H7 (cell line): ENCODE measurements around the gene OR10G3. TPM values are rescaled to one million over a fixed set of nuclear protein-coding genes. Genes with fewer than 3 reads are reported as not detected.
A peak's percentile ranks its signal among the peaks of the same experiment; 100 is the strongest.

Source experiments
- DNase-seq: peaks from one replicate; pipeline ENCODE4 v3.0.0; 2012
- H3K27me3 ChIP-seq: 2 replicates; pipeline ENCODE4 v1.6.0; 2011; ENCODE audit warnings: mild to moderate bottlenecking, low read length; ENCODE audit not compliant: control insufficient read depth, insufficient read depth
- H3K36me3 ChIP-seq: replicated peaks from 2 replicates; pipeline ENCODE4 v1.5.1; 2011; ENCODE audit warnings: low read length; ENCODE audit not compliant: control insufficient read depth, insufficient read depth
- H3K4me3 ChIP-seq: 2 replicates; pipeline ENCODE4 v1.5.1; 2011; ENCODE audit warnings: low read depth, mild to moderate bottlenecking, control low read depth, low read length, moderate library complexity; ENCODE audit not compliant: insufficient read depth
- total RNA-seq: library from RNA; depleted of rRNA; stranded (reverse); fragments of >200 nt; shearing (Covaris generic); gene quantifications from 2 replicates; pipeline ENCODE4 v1.2.3, GENCODE V29; 2014

Gene OR10G3
- total RNA-seq, 1 experiment from 2014 or later: not detected

GRCh38 chr14:21543963-21544362 is 35.9 kb downstream of the OR10G3 start:
- no peak for DNase-seq
- no peak overlapping the region for H3K4me3 ChIP-seq
- no peaks in the 10 kb centered on the region for H3K36me3 ChIP-seq
- no peaks in the 10 kb centered on the region for H3K27me3 ChIP-seq

GRCh38 chr14:21543521-21543960 is 36.3 kb downstream of the OR10G3 start:
- Histone ChIP-seq H3K27me3 (no peaks in the 10 kb centered on the region), H3K36me3 (no peaks in the 10 kb centered on the region), H3K4me3 (no peak overlapping the region)
- peak; percentile 54 for DNase-seq

GRCh38 chr14:21541413-21542074 is 38.3 kb downstream of the OR10G3 start:
- DNase-seq: no peak
- Histone ChIP-seq H3K36me3 (no peaks in the 10 kb centered on the region), H3K27me3 (no peaks in the 10 kb centered on the region), H3K4me3 (no peak overlapping the region)

GRCh38 chr14:21539189-21539940 is 40.5 kb downstream of the OR10G3 start:
- Histone ChIP-seq H3K36me3 (no peaks in the 10 kb centered on the region), H3K4me3 (no peak overlapping the region), H3K27me3 (no peaks in the 10 kb centered on the region)
- peak; percentile 37 for DNase-seq

- 0 out of 2 replicates have a peak, but pooled peaks cover under 1% of the 10 kb centered on the region for H3K36me3 ChIP-seq
- no peaks in the 10 kb centered on the region for H3K27me3 ChIP-seq
- H3K4me3 ChIP-seq: peak overlapping the region; percentile 85
- DNase-seq: peak; percentile 31
Measured at GRCh38 chr14:21537090-21537424, 42.8 kb downstream of the OR10G3 start.

- H3K36me3 ChIP-seq: 0 out of 2 replicates have a peak, but pooled peaks cover 1% of the 10 kb centered on the region
- H3K4me3 ChIP-seq: peak overlapping the region; percentile 85
- no peaks in the 10 kb centered on the region for H3K27me3 ChIP-seq
- peak; percentile 62 for DNase-seq
Measured at GRCh38 chr14:21536418-21537089, 43.3 kb downstream of the OR10G3 start.

GRCh38 chr14:21535545-21536417 is 44.1 kb downstream of the OR10G3 start:
- Histone ChIP-seq H3K27me3 (no peaks in the 10 kb centered on the region), H3K4me3 (peak overlapping the region; percentile 85), H3K36me3 (0 out of 2 replicates have a peak, but pooled peaks cover 1% of the 10 kb centered on the region)
- peak; percentile 33 for DNase-seq

- peak; percentile 78 for DNase-seq
- no peaks in the 10 kb centered on the region for H3K27me3 ChIP-seq
- peak overlapping the region; percentile 85 for H3K4me3 ChIP-seq
- H3K36me3 ChIP-seq: 0 out of 2 replicates have a peak, but pooled peaks cover 1% of the 10 kb centered on the region
Measured at GRCh38 chr14:21534576-21534975, 45.3 kb downstream of the OR10G3 start.

- 0 out of 2 replicates have a peak, but pooled peaks cover 1% of the 10 kb centered on the region for H3K36me3 ChIP-seq
- no peak for DNase-seq
- H3K27me3 ChIP-seq: no peaks in the 10 kb centered on the region
- no peak overlapping the region for H3K4me3 ChIP-seq
Measured at GRCh38 chr14:21533294-21533693, 46.6 kb downstream of the OR10G3 start.

GRCh38 chr14:21529515-21529914 is 50.4 kb downstream of the OR10G3 start:
- no peak for DNase-seq
- Histone ChIP-seq H3K27me3 (no peaks in the 10 kb centered on the region), H3K4me3 (no peak overlapping the region), H3K36me3 (peaks cover 10% of the 10 kb centered on the region)

GRCh38 chr14:21528381-21529348 is 51.2 kb downstream of the OR10G3 start:
- Histone ChIP-seq H3K27me3 (no peaks in the 10 kb centered on the region), H3K4me3 (no peak overlapping the region), H3K36me3 (peaks cover 18% of the 10 kb centered on the region)
- no peak for DNase-seq

GRCh38 chr14:21527318-21527679 is 52.6 kb downstream of the OR10G3 start:
- DNase-seq: no peak
- no peak overlapping the region; the same call in 1 of the 2 replicates for H3K4me3 ChIP-seq
- peaks cover 32% of the 10 kb centered on the region for H3K36me3 ChIP-seq
- no peaks in the 10 kb centered on the region for H3K27me3 ChIP-seq

GRCh38 chr14:21526672-21527317 is 53.1 kb downstream of the OR10G3 start:
- DNase-seq: peak; percentile 73
- H3K27me3 ChIP-seq: no peaks in the 10 kb centered on the region
- peaks cover 35% of the 10 kb centered on the region for H3K36me3 ChIP-seq
- peak overlapping the region; percentile 44 for H3K4me3 ChIP-seq
